GM18951 (cell line): ENCODE measurements around the gene BICDL1.
"Not testable (repeated sequence)": the region's sequence is repeated elsewhere in the genome, so short reads cannot be mapped to it uniquely, and the experiment has no call there.

ENCODE experiments used
- POLR2A ChIP-seq: IDR thresholded peaks from 4 replicates; pipeline ENCODE4 v1.6.1; 2011; ENCODE audit warnings: mild to moderate bottlenecking; ENCODE audit not compliant: insufficient read length, insufficient read depth; ENCODE audit errors: extremely low read depth
- in situ Hi-C: fragments of 300-500 bp; cut with MboI; formaldehyde crosslinking; loops from one replicate; pipeline ENCODE4 v1.12.0; 2022; ENCODE audit warnings: low sequenced_read_pairs, mixed read lengths, inconsistent platforms; ENCODE audit not compliant: unreplicated experiment

The BICDL1 gene

DNA sequence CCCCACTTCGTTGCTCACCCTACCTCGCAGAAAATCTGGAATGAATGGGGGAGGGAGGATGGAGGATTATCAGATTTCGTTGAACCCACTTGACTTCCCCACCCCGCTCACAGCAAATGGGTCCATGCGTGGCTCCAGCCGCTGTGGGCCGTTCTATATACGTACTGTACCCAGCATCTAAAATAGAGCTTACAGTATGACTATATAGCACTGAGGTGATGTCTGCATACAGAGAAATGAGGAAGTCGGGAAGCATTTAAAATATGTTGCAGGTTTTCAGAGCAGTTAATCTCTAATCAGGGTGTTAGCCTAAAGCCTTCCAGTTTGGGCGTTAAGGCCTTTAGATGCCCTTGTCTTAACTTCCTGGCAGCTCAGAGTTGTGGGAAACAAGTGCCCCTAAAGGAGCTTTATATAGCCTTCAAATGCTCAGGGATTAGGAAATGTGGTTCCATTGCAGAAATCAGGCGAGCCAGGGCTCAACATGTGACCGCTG lies 1.4 kb downstream of the BICDL1 start:
- in situ Hi-C loops, result no loop called here
- TF ChIP-seq POLR2A, result no peak

DNA sequence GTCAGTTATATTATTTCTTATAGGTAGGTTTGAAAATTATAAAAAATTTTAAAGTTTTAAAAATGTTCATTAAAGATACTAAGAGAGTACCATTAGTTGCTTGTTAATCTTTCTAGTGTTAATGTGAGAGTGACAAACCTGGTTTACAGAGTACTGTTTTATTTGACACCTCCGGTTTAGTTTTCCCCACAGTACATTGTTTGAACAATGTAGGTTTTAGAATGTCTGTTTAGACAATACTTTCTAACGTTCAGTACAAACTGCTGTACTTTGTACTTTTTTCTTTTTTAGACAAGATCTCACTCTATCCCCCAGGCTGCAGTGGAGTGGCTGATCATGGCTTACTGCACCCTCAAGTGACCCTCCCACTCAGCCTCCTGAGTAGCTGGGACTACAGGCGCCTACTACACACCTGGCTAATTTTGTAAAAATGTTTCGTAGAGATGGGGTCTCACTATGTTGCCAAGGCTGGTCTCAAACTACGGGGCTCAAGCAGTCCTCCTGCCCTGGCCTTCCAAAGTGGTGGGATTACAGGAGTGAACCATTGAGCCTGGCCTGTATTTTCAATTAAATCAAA lies 3.2 kb downstream of the BICDL1 start:
- TF ChIP-seq POLR2A, result no peak
- in situ Hi-C loops, result no loop called here

DNA sequence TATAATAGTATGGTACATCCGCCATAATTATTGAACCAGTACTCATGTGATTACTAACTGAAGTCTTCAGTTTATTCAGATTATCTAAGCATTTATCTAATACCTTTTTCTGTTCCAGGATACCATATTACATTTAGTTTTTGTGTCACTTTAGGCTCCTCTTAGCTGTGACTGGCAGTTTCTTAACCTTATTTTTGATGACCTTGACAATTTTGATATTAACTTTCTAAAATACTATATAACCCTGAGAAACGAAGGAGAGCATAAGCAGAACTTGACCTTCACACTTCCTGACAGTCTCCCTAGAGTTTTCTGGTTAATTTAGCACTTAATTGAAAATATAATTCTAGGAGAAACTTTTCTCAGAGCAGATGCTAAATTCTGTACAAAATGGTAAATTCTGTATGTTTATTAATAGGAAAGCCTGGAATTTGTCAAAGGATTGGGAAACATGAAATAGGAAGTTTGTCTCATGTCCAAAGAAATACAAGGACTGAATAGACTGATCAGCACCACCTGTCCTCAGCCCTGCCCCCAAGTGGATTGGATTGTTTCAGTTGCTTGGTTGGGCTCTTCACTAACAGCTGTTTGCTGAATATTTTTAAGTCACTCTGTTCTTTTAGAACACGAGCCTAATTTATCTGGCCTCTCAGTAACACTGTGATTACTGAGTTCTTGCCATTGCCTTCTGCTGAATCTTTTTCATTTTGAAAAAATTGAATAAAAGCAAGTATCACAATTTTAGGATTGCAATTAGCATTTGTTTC lies 6.0 kb downstream of the BICDL1 start:
- in situ Hi-C loops, result no loop called here
- no peak for TF ChIP-seq POLR2A

DNA sequence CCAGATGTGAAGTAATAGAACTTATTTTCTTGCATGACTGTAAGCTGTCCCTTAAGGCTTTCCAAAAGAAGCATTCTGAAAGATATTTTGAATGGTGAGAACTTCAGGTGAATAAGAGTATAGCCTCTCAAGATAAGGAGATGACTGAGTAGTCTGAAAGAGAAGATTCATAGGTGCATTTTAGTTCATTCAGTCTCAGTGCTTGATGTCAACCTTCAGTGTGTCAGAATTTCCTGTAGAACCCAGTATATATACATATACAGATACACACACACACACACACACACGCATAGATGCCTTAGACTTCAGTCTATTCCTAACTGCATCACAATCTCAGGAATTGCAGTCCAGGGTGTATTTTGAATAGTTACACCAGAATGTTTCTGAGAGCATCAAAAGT lies 7.4 kb downstream of the BICDL1 start:
- TF ChIP-seq POLR2A, result no peak
- in situ Hi-C loops, result no loop called here

DNA sequence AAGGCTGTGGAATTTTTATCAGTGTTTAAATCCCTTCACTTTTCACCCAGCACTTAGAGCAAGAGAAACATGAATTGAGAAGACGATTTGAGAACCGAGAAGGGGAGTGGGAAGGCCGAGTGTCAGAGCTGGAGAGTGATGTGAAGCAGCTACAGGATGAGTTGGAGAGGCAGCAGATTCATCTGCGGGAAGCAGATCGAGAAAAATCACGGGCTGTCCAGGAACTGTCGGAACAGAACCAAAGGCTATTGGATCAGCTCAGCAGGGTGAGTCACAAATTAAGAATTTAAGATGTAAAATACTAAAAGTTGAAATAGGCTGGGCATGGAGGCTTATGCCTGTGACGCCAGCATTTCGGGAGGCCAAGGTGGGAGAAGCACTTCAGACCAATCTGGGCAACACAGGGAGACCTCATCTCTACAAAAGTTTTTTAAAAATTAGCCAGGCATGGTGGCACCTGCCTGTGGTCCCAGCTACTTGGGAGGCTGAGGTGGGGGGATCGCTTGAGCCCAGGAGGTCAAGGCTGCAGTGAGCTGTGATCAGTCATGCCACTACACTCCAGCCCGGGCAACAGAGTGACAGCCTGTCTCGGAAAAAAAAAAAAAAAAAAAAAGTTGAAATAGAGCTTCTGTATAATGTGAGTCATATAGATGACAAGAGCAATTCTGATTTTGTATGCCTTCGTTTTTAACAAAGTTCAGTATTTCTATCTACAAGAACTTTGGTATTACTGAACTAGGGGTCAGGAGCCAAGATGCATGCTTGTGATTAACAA lies 9.6 kb downstream of the BICDL1 start:
- in situ Hi-C loops, result no loop called here
- TF ChIP-seq POLR2A, result no peak

DNA sequence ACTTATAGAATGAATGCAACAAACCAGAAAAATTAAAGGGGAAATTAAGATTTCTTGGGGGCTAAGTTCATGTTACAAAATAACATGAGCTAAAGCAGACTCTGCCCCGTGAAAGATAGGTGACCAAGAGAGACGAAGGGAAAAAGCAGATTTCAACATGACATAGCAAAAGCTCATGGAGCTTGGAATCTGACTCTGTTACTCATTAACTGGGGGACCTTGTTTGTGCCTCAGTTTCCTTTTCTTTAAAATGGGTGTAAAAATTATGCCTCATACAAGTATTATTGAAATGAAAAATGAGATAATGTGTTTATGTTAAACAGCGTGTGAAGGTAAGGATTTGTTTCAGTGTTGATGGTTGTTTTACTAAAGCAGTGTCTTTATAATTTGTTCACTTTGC lies 11.5 kb downstream of the BICDL1 start:
- TF ChIP-seq POLR2A, result no peak
- in situ Hi-C loops, result no loop called here

DNA sequence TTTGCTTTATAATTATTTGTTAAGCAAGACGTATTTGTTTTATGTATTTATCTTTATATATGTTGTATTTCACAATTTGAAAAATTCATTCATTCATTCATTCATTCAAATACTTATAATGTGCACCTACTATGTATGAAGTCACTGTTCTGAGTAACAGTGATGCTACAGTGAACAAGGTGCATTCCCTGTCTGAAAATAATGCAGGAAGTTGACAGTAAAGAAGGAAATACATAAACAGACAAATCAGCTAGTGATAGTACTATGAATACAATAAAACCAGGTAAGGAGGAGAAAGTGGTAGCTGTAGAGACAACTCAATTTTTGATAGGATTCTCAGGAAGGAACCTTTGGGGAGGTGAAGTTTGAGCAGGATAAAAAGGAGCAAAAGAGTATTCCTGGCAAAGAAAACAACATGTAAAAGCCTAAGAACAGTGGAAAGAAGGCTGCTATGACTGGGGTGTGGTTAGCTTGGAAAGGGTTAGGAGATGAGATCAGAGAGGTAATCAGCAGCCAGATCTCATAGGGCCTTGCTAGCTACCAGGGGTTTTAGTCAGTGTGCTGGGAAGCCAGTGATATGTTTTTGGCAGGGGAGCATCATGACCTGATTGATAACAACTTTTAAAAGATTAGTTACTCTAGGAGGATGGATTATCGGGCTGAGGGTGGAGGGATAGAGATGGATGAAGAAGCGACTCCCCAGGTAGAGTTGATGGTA lies 17.4 kb downstream of the BICDL1 start:
- in situ Hi-C loops, result no loop called here

DNA sequence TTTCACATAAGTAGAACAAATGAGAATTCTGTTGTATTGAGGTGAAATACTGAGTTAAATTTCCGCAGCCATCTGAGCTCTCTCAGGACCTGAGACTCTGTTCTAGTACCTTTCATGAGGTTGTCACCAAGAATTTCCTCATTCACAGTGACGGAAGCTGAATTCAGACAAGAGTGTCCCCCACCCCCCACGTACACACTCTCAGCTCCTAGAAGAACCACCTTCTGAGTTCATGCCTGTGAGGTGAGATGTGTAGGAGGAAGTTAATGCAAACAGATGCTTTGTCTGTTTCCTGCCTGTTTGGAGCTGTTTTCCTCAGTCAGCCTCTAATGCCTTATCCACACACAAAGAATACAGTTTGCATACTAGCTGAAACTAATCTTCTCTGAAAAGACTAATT lies 18.2 kb downstream of the BICDL1 start:
- in situ Hi-C loops, result no loop called here

More for the DNA sequence above, 17.4 kb downstream of the BICDL1 start:
- no peak for TF ChIP-seq POLR2A

DNA sequence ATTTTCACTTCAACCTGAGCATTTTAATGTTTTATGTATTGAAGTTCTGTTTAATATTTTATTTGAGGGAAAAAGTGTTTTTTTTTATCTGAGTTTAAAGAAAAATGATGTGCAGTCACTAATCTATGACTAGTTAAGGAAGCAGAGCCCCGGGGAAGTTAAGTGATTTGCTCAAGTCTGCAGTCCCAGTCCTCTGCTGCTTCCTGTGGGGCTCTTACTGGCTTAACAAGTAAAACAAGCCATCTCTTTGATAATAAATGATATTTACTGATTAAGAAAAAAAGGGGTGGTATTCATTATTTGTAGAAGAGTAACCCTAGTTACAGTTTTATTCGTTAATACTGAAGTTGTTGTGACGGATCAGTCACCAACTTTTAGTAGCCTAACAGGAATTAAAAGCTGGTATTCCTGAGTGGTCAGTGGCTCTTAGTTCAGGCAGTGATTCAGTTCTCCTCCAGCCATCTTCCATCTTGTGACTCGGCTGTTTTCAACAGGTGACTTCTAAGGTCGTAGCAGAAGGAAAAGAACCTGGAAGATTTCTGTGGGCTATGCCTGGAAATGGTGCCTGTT lies 21.7 kb downstream of the BICDL1 start:
- in situ Hi-C loops, result no loop called here
- TF ChIP-seq POLR2A, result no peak

More for the DNA sequence above, 18.2 kb downstream of the BICDL1 start:
- TF ChIP-seq POLR2A, result no peak

DNA sequence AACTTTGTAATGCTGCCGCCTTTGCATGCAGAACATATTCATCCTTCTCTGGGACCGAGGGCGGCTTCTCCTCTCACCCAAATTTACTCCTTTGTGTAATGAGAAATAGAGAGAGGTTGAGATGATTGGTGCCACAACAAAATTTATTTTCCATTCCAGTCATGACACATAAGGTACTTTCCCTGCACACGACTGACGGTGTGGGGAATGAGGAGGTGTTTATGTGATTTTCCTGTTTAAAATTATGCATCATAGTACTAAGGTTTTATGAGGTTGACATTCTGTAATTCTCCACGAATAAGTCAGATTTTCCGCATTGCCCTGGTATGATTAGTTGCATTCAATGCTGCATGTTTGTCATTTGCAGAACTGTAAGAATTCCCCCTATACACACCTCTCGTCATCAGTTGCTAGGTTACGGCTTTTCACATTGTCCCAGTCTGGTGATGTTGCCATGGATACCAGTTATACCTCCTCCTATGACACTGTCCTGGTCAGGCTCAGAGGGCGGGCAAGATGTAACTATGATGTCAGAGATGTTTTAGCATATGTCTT lies 23.1 kb downstream of the BICDL1 start:
- TF ChIP-seq POLR2A, result no peak
- in situ Hi-C loops, result no loop called here

DNA sequence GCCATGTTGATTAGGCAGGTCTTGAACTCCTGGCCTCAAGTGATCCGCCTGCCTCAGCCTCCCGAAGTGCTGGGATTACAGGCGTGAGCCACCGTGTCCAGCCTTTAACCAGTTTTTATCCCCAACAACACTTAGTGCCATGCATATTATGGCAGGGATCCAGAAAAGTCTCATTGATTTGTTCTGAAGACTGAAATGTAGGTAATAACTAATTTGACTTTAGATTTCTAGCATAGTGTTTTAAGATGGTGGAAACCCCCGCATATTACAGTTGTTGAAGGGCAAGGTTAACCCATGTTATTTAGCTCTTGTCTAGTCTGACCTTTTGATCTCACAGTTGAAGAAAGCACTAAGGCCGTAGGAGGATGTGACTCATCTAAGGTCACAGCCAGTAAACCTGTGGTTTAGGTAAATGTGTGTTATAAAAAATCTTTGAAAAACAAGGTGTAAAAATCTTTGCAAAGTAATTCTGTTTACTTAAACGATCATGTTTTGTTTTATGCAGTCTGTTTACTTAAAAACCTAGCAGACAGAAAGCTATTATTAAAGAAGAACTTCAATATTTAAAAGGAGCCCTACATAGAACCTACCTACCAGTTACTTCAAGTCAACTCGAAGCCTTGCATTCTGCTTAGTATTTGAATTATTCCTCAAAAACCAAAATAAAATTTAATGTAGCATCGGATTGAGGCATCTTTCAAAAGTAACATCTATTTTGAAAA lies 24.8 kb downstream of the BICDL1 start:
- in situ Hi-C loops, result no loop called here

DNA sequence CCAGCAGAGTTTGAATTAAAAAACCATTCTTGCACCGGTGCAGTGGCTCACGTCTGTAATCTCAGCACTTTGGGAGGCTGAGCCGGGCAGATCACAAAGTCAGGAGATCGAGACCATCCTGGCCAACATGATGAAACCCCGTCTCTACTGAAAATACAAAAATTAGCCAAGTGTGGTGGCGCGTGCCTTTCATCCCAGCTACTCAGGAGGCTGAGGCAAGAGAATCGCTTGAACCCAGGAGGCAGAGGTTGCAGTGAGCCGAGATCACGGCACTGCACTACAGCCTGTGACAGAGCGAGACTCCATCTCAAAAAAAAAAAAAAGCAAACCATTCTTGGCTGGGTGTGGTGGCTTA lies 25.3 kb downstream of the BICDL1 start:
- in situ Hi-C loops, result not testable (repeated sequence)

More for the DNA sequence above, 24.8 kb downstream of the BICDL1 start:
- TF ChIP-seq POLR2A, result no peak
